NCI-H510A (cell line): Measurements from ENCODE around the gene CADM1.

Experiments
- DNase-seq: peaks from one replicate; lab custom pipeline; 2025; lab: John Stamatoyannopoulos, UW

CADM1 gene

DNA sequence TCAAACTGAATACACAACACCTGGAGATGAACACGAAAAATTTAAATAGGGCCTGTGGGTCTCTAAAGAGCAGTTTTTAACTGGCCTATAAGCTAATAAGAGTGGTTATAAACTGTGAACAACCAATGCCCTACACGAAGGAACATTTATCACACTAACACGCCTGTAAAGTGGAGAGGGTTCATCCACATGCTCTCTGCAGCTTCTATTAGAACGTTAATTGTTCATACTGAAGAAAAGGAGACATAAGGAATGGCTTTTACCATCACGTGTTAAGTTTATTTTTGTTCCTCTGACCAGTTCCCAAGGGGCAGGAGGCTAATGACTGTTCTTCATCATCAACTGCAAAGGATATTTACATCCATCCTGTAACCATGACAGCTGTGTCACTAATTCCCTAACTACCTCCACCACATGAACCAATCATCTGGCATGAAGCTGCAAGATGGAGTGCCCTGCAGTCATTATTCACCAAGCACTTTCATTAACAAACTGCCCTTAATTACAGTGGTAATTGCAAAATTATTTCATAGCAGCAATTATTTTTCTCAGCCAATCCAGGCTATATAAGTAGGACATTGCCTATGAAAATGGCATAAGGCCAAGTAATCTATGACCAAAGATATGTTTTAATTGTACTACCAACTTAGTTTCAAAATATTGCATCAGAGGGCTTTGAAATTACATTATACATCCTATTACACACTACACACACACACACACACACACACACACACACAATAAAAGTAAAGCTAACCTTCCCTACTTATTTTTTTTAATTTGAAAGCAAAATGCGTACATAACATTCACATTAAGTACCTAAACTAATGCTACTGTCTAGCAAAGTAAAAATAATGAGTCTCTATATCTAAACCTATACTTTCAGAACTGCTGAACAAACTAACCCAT is 186.7 kb downstream of the CADM1 start:
- DNase-seq: no peak

DNA sequence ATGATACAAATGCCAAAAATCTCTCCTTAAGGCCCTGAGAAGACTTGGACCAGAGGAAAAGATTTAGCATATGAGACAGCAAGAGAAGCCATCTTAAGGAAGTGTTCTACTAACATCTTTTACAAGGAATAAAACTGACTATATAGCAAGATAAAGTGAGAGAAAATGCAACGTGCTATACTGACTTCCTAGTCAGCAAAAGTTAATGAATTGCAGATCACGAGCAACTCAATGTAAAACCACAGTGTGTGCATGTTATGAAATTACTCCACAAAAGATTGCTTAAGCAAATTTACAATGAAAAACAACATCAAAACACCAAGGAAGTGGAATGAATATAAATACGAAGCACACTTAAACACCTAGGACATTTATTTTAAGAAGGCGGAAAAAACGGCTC is 187.5 kb downstream of the CADM1 start:
- no peak for DNase-seq

- DNase-seq: no peak
Observed at GRCh38 chr11:115314330-115314920, 189.8 kb downstream of the CADM1 start.

- DNase-seq: no peak
Observed at GRCh38 chr11:115313224-115313838, 190.9 kb downstream of the CADM1 start.

DNA sequence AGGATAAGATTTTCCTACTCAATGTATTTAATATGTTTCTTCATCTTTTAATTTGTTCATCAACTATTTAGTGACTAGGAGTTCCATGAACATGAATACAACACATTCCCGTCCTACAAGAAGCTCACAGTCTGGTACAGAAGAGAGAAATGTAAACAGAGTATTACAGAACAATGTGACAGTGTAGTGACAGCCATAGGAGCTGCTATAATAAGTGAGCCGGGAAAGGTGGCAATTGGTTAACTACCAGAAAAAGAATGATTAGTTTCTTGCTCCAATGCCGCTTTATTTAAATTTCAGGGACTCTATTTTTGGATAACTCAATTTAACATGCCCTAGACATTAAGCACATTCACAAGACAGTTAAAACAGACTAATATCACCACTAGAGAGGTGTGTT is 192.3 kb downstream of the CADM1 start:
- DNase-seq: no peak

DNA sequence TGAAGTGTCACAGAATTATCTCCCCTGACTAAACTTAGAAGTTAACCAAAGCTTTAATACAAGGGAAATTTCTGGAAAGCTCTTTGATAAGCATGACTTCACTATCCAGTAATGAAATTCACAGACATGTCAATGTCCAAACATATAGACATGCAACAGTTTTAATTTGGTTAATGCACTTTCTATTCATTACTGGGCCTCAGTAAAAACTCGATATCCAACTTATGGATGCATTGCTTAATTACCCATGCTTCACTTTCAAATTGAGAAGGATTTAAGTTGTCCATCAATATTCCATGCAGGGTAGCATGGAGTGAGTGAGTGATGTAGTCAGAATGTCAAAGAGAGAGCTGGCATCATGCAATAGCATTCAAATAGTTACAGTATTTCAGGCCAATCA is 197.5 kb downstream of the CADM1 start:
- DNase-seq: no peak

DNA sequence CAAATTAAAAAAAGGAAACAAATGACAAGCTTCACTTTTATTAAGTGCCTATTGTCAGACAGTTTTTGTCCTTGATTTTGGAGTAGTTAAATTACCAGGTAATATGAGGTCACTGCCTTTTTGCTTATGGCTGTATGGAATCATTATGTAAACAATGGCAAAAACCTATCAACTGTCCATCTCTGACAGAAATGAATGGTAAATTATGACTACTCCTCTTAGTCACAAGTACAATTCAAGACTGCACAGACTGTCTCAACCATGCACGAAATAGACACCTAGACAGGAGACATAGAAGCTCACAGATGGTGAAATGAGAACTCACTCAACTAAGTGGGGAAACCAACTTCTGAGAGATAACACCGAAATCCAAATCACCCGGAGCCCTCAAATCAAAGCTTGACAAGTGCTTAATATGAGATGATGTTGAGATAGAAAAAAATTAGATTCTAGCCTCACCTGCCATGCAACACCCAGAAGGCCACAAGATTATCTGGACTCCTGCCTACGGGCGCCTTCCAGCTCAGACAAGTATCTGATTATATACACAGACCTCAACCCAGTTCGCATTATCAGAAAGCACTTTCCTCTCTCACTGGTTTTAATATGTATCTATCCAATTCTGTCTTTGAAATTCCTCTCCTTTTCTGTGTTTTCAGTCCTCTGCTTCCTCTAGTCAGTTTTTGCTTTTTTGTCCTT is 199.3 kb downstream of the CADM1 start:
- DNase-seq: no peak

DNA sequence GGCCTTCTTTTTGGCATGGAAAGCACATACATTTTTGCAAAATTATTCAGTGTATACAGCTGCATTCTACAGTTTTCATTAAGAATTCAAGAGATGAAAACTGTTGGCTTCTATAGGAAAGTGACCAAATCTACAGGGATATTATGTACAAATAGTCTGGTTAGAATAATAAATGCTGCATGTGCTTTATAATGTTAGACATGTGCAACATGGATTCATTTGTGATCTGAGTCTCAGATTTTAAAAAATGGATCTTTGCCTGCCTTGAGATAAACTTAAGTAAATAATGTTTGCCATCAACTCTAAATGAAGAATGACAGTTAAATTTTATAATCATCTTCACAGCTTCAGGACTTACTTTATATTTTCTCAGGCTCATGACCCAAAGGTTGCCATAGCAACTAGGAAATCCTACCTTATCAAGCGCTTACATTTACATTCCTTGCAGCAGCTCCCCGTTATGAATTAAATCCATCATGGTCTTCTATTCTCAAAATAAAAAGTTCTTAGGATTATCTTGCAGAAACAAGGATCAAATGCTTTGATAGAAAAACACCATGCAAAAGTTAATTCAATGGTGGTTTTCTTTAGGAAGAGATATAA is 200.2 kb downstream of the CADM1 start:
- no peak for DNase-seq

GRCh38 chr11:115302946-115303703 is 201.1 kb downstream of the CADM1 start:
- DNase-seq: no peak

DNA sequence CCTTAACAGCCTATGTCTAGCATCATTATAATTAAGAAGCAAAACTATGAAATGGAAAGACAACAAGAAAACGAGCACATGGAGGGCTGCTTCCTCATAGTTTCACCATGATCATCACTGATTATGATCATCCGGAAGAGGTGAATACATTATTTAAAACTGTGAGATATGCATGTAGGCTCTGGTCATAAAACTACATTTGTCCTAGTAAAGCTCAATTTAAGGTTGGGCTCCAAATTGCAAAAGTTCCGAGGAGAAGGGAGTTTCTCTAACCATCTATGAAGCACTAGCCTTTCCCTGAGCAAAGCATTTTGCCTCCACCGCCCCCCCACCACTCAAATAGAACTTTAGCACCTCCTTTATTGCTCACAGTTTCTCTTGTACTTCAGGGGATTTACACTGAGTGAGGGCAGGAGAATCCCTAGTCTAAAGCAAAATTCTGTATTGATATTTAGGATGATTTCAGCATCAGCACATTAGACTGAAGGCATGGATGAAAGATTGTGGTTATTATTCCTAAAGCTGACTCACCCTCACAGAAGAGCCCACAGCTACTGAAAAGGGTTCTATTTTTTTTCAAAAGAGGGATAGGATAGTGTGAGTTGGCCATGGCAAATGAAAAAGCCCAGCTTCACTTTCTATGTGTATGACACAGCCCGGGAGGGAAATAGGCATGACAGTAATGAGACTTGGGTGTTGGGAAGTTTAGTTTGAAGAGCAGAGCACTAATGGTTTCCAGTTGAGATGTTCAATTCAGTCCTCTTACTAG is 203.4 kb downstream of the CADM1 start:
- DNase-seq: no peak

GRCh38 chr11:115298300-115299012 is 205.8 kb downstream of the CADM1 start:
- no peak for DNase-seq

GRCh38 chr11:115297330-115297729 is 206.9 kb downstream of the CADM1 start:
- no peak for DNase-seq

DNA sequence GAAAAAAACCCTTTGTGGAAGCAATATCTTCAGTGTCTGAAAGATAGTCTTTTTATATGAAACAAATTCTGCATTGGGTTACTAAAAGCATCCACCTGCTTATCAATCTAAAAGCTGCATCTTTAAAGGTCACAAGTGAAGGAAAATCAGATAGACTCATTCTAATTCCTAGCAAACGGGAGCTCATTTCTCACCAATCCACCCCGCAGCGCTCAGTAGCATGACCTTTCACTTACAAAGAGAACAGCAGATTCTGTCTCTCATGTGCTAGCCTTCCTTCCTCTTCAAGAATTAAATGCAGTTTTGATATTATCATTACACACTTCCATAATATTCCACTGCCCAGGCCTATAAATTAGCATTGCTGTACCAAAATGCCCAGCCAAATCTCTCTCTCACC is 212.9 kb downstream of the CADM1 start:
- no peak for DNase-seq

DNA sequence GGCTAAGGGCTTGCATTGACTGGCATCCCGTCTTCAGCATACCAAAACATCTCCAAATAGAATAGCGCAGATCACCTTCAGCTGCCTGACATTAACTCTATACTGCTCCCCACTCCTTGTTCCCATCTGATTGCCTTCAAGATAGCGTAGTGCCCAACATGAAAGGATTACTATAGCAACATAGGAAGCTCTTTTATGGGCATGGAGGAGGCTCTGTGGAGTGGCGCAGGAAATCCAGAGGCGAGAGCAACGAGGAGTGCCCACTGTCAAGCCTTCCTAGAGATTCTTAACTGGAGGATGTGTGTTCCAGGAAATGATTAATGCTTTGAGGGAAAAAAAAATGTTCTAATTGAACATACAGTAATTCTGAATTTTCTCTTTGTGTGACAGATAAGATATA is 213.3 kb downstream of the CADM1 start:
- DNase-seq: no peak

DNA sequence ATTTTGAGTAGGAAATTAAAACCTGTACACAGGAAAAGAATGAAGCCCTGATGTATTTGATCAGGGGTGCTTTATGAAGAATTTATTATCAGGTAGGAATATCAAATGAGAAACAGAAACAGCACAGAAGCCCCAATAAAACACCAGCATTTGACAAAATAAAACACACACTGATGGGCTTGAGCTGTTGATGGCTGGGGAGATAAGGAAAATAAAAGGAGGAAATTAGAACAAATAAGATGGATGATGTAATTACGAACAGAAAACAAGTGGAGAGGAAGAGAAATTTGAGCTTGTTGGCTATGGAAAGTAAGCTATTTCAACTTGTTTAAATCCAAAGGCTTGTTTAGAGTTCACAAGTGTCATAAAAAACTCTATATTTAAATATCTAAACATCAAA is 213.7 kb downstream of the CADM1 start:
- DNase-seq: no peak

- DNase-seq: peak; percentile 57
Observed at GRCh38 chr11:115287266-115287665, 216.9 kb downstream of the CADM1 start.

DNA sequence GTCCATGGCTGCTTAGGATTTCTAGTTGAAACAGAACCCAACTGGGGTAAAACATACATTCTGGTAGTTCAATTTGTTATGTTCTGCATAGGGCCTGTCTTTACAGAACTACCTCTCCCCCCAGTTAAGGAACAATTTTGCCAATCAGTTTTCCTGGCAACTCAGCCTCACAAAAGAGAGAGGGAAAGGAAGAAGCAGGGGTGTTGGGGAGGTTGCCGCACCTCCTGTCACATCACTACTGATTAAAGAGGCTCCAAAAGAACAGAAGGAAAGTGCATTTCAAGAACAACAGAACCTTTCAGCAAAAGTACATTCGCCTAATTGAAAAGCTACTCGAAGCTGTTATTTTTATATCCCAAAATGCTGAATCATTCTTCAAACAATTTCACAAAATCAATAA is 217.6 kb downstream of the CADM1 start:
- DNase-seq: no peak

DNA sequence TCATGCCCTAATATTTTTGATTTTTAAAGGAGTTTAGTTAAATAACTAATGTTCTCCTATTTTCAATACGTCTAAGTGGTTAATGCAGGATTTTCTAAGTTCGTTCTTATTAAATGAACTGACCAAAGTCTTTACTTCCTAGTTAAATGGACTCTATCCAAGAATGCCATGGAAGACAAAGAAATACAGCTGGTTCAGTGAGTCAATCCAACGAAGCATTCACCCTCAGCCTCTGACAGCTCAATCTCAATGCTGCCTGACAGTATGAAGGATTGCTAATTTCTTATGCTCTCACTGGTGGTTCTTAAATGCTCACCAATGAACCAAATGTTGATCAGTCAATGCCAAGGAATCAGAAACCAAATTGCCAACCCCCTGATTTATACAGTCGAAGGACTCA is 219.4 kb downstream of the CADM1 start:
- no peak for DNase-seq

GRCh38 chr11:115282923-115283322 is 221.3 kb downstream of the CADM1 start:
- DNase-seq: no peak

DNA sequence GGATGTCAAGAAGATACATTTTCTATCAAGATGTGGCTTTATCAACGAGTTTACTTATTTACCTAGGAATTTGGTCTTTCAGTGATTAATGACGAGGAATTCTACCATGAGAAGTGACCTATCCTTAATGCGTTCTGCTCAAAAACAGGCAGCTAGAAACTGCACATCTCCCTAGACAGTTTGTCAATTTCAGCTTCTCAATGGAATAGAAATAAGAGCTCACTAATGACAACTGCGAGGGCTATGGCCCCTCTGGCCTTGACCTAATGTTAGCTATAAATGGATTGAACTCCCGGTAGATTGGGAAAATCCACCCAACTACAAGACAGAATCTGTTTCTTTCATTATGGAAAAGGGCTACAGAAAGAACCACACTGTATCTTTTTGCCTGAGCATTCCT is 223.4 kb downstream of the CADM1 start:
- no peak for DNase-seq
